HG03025 (cell line): Measurements from ENCODE around the gene DAZ2.
"Not testable (repeated sequence)": the region's sequence is repeated elsewhere in the genome, so short reads cannot be mapped to it uniquely, and the experiment has no call there.

Experiments used
- ATAC-seq: cut with Tn5 transposase; IDR thresholded peaks from one replicate; pipeline ENCODE4 v1.9.1; 2021; ENCODE audit warnings: mild to moderate bottlenecking, moderate library complexity; ENCODE audit not compliant: unreplicated experiment, low FRiP score

DAZ2 gene

GRCh38 chrY:23219233-23219632, at the start of gene DAZ2:
TSS of gene DAZ2 (plus strand) at chrY:23219533. CDS start at chrY:23219741, 208 bp downstream.
- not testable (repeated sequence) for ATAC-seq

- not testable (repeated sequence) for ATAC-seq
Observed at GRCh38 chrY:23198908-23199307, 20.4 kb upstream of the DAZ2 start, which contains the start of gene DAZ1. TSS of gene DAZ1 (minus strand) at chrY:23199008. CDS start at chrY:23198800, 208 bp downstream.

GRCh38 chrY:23207455-23207854, 11.9 kb upstream of the DAZ2 start:
- ATAC-seq = not testable (repeated sequence)

DNA sequence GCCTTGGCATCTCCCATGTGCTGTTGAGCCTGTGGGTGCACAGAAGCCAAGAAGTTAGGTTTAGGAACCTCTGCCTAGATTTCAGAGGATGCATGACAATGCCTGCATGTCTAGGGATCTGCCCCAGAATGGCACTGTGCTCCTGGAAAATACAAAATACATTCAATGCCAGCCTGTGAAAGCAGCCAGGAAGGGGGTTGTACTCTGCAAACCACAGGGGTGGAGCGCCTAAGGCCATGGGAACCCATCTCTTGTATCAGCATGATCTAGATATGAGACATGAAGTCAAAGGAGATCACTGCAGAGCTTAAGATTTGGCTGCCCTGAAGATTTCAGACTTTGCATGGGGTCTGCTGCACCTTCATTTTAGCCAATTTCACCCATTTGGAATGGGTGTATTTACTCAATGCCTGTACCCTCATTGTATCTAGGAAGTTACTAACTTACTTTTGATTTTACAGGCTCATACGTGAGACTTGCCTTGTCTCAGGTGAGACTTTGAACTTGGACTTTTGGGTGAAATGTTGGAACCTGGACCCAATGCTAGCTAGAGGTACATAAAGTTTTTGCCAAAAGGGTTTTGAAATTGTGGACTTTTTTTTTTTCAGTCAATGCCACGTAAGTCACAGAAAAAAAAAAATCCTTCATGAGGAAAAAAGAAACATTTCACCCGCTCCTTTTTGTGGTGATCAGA, 9.4 kb upstream of the DAZ2 start:
- ATAC-seq = not testable (repeated sequence)

- ATAC-seq = not testable (repeated sequence)
Observed at GRCh38 chrY:23210681-23211080, 8.7 kb upstream of the DAZ2 start.
